ENCODE measurements around the gene CFAP77. TPM values are rescaled to one million over a fixed set of nuclear protein-coding genes. Genes with fewer than 3 reads are reported as not detected.

The CFAP77 gene
- total RNA-seq, 1 experiment from 2014 or later: not detected

- H3K9me2 ChIP-seq (replicated peaks; ENCODE audit: insufficient read depth, low read length): no peaks in the 10 kb centered on the region
- H3K27me3 ChIP-seq (ENCODE audit: low read length): no peaks in the 10 kb centered on the region
- no peaks in the 10 kb centered on the region for H3K79me2 ChIP-seq (ENCODE audit: low read length)
- H3K9ac ChIP-seq (ENCODE audit: low read length): no peak within 1 kb of the TSS
- H3K4me2 ChIP-seq (ENCODE audit: low read depth, low read length, poor library complexity, severe bottlenecking): no peak within 1 kb of the TSS
- H4K20me1 ChIP-seq (ENCODE audit: insufficient read depth, low read depth, low read length): peaks cover 12% of the 10 kb centered on the region
- no peaks in the 10 kb centered on the region for H3K9me3 ChIP-seq (ENCODE audit: low read length)
- DNase-seq: no peak
- H3K36me3 ChIP-seq (ENCODE audit: insufficient read depth, low read length): no peaks in the 10 kb centered on the region
- no peak within 1 kb of the TSS for H3K4me3 ChIP-seq (ENCODE audit: low read length)
- H3K4me1 ChIP-seq (ENCODE audit: low read length): no peaks in the 10 kb centered on the region
- no peak within 1 kb of the TSS for H3K27ac ChIP-seq (ENCODE audit: low read length)
- H2AFZ ChIP-seq (ENCODE audit: low read length): no peak within 1 kb of the TSS
Observed at GRCh38 chr9:132582276-132582785, 172.3 kb downstream of the CFAP77 start, which contains the start of gene BARHL1. Gene BARHL1, plus strand, starts transcription at chr9:132582606. Its CDS starts 192 bp downstream, at chr9:132582798.

DNA sequence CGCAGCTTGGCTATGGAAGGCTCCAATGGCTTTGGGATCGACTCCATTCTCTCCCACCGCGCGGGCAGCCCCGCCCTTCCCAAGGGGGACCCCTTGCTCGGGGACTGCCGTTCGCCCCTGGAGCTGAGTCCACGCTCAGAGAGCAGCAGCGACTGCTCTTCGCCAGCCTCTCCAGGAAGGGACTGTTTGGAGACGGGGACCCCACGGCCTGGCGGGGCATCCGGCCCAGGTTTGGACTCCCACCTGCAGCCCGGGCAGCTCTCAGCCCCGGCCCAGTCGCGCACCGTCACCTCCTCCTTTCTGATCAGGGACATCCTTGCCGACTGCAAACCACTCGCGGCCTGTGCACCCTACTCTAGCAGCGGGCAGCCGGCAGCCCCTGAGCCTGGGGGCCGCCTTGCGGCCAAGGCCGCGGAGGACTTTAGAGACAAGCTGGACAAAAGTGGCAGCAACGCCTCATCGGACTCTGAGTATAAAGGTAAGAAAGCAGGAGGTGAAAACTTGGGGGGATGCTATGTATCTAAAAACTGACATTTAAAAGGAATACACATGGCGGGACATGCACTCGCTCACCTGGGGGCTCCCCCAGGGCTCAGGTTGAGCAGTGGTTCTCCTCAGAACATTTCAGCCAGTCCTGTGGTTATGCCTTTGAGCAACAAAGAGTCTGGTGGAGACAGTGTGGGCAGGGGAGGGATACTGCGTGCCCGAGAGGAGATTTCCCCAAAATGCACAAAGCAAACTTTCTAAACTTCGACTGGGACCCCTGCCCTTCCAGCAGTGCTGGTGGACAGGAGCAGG lies 173.0 kb downstream of the CFAP77 start:
- H3K4me3 ChIP-seq (ENCODE audit: low read length): no peak overlapping the region
- peaks cover 12% of the 10 kb centered on the region for H4K20me1 ChIP-seq (ENCODE audit: insufficient read depth, low read depth, low read length)
- H3K9me3 ChIP-seq (ENCODE audit: low read length): no peaks in the 10 kb centered on the region
- H3K79me2 ChIP-seq (ENCODE audit: low read length): no peaks in the 10 kb centered on the region
- H3K36me3 ChIP-seq (ENCODE audit: insufficient read depth, low read length): no peaks in the 10 kb centered on the region
- H3K27me3 ChIP-seq (ENCODE audit: low read length): no peaks in the 10 kb centered on the region
- no peak overlapping the region for H3K9ac ChIP-seq (ENCODE audit: low read length)
- no peaks in the 10 kb centered on the region for H3K4me1 ChIP-seq (ENCODE audit: low read length)
- no peak overlapping the region for H3K4me2 ChIP-seq (ENCODE audit: low read depth, low read length, poor library complexity, severe bottlenecking)
- DNase-seq: no peak
- H3K9me2 ChIP-seq (replicated peaks; ENCODE audit: insufficient read depth, low read length): no peaks in the 10 kb centered on the region
- no peak overlapping the region for H2AFZ ChIP-seq (ENCODE audit: low read length)
- H3K27ac ChIP-seq (ENCODE audit: low read length): no peak overlapping the region

- Histone ChIP-seq H3K9ac (ENCODE audit: low read length) (no peak overlapping the region), H3K27me3 (ENCODE audit: low read length) (no peaks in the 10 kb centered on the region), H3K4me1 (ENCODE audit: low read length) (no peaks in the 10 kb centered on the region), H3K79me2 (ENCODE audit: low read length) (no peaks in the 10 kb centered on the region), H2AFZ (ENCODE audit: low read length) (no peak overlapping the region), H3K9me2 (replicated peaks; ENCODE audit: insufficient read depth, low read length) (no peaks in the 10 kb centered on the region), H4K20me1 (ENCODE audit: insufficient read depth, low read depth, low read length) (peaks cover 9% of the 10 kb centered on the region; the same call in 1 of the 2 replicates), H3K9me3 (ENCODE audit: low read length) (no peaks in the 10 kb centered on the region), H3K4me3 (ENCODE audit: low read length) (no peak overlapping the region), H3K36me3 (ENCODE audit: insufficient read depth, low read length) (no peaks in the 10 kb centered on the region), H3K4me2 (ENCODE audit: low read depth, low read length, poor library complexity, severe bottlenecking) (no peak overlapping the region), H3K27ac (ENCODE audit: low read length) (no peak overlapping the region)
- DNase-seq: no peak
Observed at GRCh38 chr9:132583584-132584304, 173.7 kb downstream of the CFAP77 start.

- H3K36me3 ChIP-seq (ENCODE audit: insufficient read depth, low read length): no peaks in the 10 kb centered on the region
- H3K4me3 ChIP-seq (ENCODE audit: low read length): no peak overlapping the region
- no peak overlapping the region for H3K4me2 ChIP-seq (ENCODE audit: low read depth, low read length, poor library complexity, severe bottlenecking)
- H2AFZ ChIP-seq (ENCODE audit: low read length): no peak overlapping the region
- H3K9me3 ChIP-seq (ENCODE audit: low read length): no peaks in the 10 kb centered on the region
- DNase-seq: no peak
- no peaks in the 10 kb centered on the region for H3K9me2 ChIP-seq (replicated peaks; ENCODE audit: insufficient read depth, low read length)
- no peaks in the 10 kb centered on the region for H3K4me1 ChIP-seq (ENCODE audit: low read length)
- H3K79me2 ChIP-seq (ENCODE audit: low read length): no peaks in the 10 kb centered on the region
- H3K27ac ChIP-seq (ENCODE audit: low read length): no peak overlapping the region
- H3K9ac ChIP-seq (ENCODE audit: low read length): no peak overlapping the region
- H3K27me3 ChIP-seq (ENCODE audit: low read length): no peaks in the 10 kb centered on the region
- peaks cover 9% of the 10 kb centered on the region; the same call in 1 of the 2 replicates for H4K20me1 ChIP-seq (ENCODE audit: insufficient read depth, low read depth, low read length)
Observed at GRCh38 chr9:132584601-132585560, 174.9 kb downstream of the CFAP77 start.

GRCh38 chr9:132585954-132586829 lies 176.2 kb downstream of the CFAP77 start:
- Histone ChIP-seq H3K4me3 (ENCODE audit: low read length) (no peak overlapping the region), H3K27me3 (ENCODE audit: low read length) (no peaks in the 10 kb centered on the region), H3K27ac (ENCODE audit: low read length) (no peak overlapping the region), H3K9ac (ENCODE audit: low read length) (no peak overlapping the region), H3K9me2 (replicated peaks; ENCODE audit: insufficient read depth, low read length) (no peaks in the 10 kb centered on the region), H3K79me2 (ENCODE audit: low read length) (no peaks in the 10 kb centered on the region), H3K4me2 (ENCODE audit: low read depth, low read length, poor library complexity, severe bottlenecking) (no peak overlapping the region), H4K20me1 (ENCODE audit: insufficient read depth, low read depth, low read length) (peaks cover 9% of the 10 kb centered on the region; the same call in 1 of the 2 replicates), H3K4me1 (ENCODE audit: low read length) (no peaks in the 10 kb centered on the region), H2AFZ (ENCODE audit: low read length) (no peak overlapping the region), H3K36me3 (ENCODE audit: insufficient read depth, low read length) (no peaks in the 10 kb centered on the region), H3K9me3 (ENCODE audit: low read length) (no peaks in the 10 kb centered on the region)
- no peak for DNase-seq

- Histone ChIP-seq H3K9me2 (replicated peaks; ENCODE audit: insufficient read depth, low read length) (no peaks in the 10 kb centered on the region), H3K79me2 (ENCODE audit: low read length) (no peaks in the 10 kb centered on the region), H3K27ac (ENCODE audit: low read length) (no peak overlapping the region), H3K4me1 (ENCODE audit: low read length) (no peaks in the 10 kb centered on the region), H2AFZ (ENCODE audit: low read length) (no peak overlapping the region), H3K4me2 (ENCODE audit: low read depth, low read length, poor library complexity, severe bottlenecking) (no peak overlapping the region), H3K36me3 (ENCODE audit: insufficient read depth, low read length) (no peaks in the 10 kb centered on the region), H4K20me1 (ENCODE audit: insufficient read depth, low read depth, low read length) (0 out of 2 replicates have a peak, but pooled peaks cover 5% of the 10 kb centered on the region), H3K9ac (ENCODE audit: low read length) (no peak overlapping the region), H3K27me3 (ENCODE audit: low read length) (no peaks in the 10 kb centered on the region), H3K4me3 (ENCODE audit: low read length) (no peak overlapping the region), H3K9me3 (ENCODE audit: low read length) (no peaks in the 10 kb centered on the region)
- no peak for DNase-seq
Observed at GRCh38 chr9:132586830-132587591, 177.0 kb downstream of the CFAP77 start.

- no peaks in the 10 kb centered on the region for H3K9me2 ChIP-seq (replicated peaks; ENCODE audit: insufficient read depth, low read length)
- no peak overlapping the region for H3K4me3 ChIP-seq (ENCODE audit: low read length)
- no peaks in the 10 kb centered on the region for H3K36me3 ChIP-seq (ENCODE audit: insufficient read depth, low read length)
- no peak overlapping the region for H3K27ac ChIP-seq (ENCODE audit: low read length)
- H3K4me1 ChIP-seq (ENCODE audit: low read length): no peaks in the 10 kb centered on the region
- no peak for DNase-seq
- no peak overlapping the region for H2AFZ ChIP-seq (ENCODE audit: low read length)
- no peaks in the 10 kb centered on the region for H3K27me3 ChIP-seq (ENCODE audit: low read length)
- H3K4me2 ChIP-seq (ENCODE audit: low read depth, low read length, poor library complexity, severe bottlenecking): no peak overlapping the region
- H4K20me1 ChIP-seq (ENCODE audit: insufficient read depth, low read depth, low read length): 0 out of 2 replicates have a peak, but pooled peaks cover 7% of the 10 kb centered on the region
- H3K79me2 ChIP-seq (ENCODE audit: low read length): no peaks in the 10 kb centered on the region
- no peak overlapping the region for H3K9ac ChIP-seq (ENCODE audit: low read length)
- no peaks in the 10 kb centered on the region for H3K9me3 ChIP-seq (ENCODE audit: low read length)
Observed at GRCh38 chr9:132587592-132587955, 177.6 kb downstream of the CFAP77 start.

Measured in Karpas-422 (cell line).